DOHH2 (cell line): ENCODE results near the gene FAM78A.
"Not testable (repeated sequence)": the region's sequence is repeated elsewhere in the genome, so short reads cannot be mapped to it uniquely, and the experiment has no call there.

Experiments
- H3F3A ChIP-seq: fragments of 200-600 bp; sonication (generic), shearing (Covaris generic); 2 replicates; pipeline ENCODE4 v1.6.0; 2016; ENCODE audit warnings: antibody characterized with exemption, mild to moderate bottlenecking; ENCODE audit not compliant: control insufficient read depth, insufficient read depth
- H3K27ac ChIP-seq: fragments of 200-600 bp; sonication (generic); 2 replicates; pipeline ENCODE4 v1.5.1; 2014; ENCODE audit warnings: low read depth, mild to moderate bottlenecking, low read length, moderate library complexity
- H3K27me3 ChIP-seq: fragments of 200-600 bp; sonication (generic); 2 replicates; pipeline ENCODE4 v1.6.1; 2014; ENCODE audit warnings: mild to moderate bottlenecking, low read length, mixed read lengths; ENCODE audit not compliant: control insufficient read depth
- H3K36me3 ChIP-seq: fragments of 200-600 bp; sonication (generic); 2 replicates; pipeline ENCODE4 v1.6.1; 2014; ENCODE audit warnings: mild to moderate bottlenecking, low read length, moderate library complexity, mixed read lengths; ENCODE audit not compliant: control insufficient read depth
- H3K4me1 ChIP-seq: fragments of 200-600 bp; sonication (generic); 2 replicates; pipeline ENCODE4 v1.6.1; 2014; ENCODE audit warnings: mild to moderate bottlenecking, low read length, mixed read lengths; ENCODE audit not compliant: control insufficient read depth
- H3K4me2 ChIP-seq: fragments of 200-600 bp; sonication (generic); 2 replicates; pipeline ENCODE4 v1.6.0; 2014; ENCODE audit warnings: mild to moderate bottlenecking, low read length, moderate library complexity
- H3K4me3 ChIP-seq: fragments of 200-600 bp; sonication (generic); 2 replicates; pipeline ENCODE4 v1.5.1; 2014; ENCODE audit warnings: mild to moderate bottlenecking, low read length, mixed read lengths
- H3K79me2 ChIP-seq: fragments of 200-600 bp; sonication (generic); 2 replicates; pipeline ENCODE4 v1.6.1; 2014; ENCODE audit warnings: mild to moderate bottlenecking, low read length, mixed read lengths; ENCODE audit not compliant: control insufficient read depth
- H3K9me2 ChIP-seq: fragments of 200-600 bp; sonication (generic); replicated peaks from 2 replicates; pipeline ENCODE4 v1.6.1; 2014; ENCODE audit warnings: mild to moderate bottlenecking, low read length, mixed read lengths; ENCODE audit not compliant: control insufficient read depth
- H3K9me3 ChIP-seq: fragments of 200-600 bp; sonication (generic); 2 replicates; pipeline ENCODE4 v1.6.1; 2014; ENCODE audit warnings: antibody characterized with exemption, low read length, mixed read lengths; ENCODE audit not compliant: control insufficient read depth, insufficient read depth
- H4K20me1 ChIP-seq: fragments of 200-600 bp; sonication (generic); 2 replicates; pipeline ENCODE4 v1.6.0; 2014; ENCODE audit warnings: low read depth, mild to moderate bottlenecking, antibody characterized with exemption, low read length, moderate library complexity; ENCODE audit not compliant: control insufficient read depth, insufficient read depth
- CTCF ChIP-seq: fragments of 200-600 bp; sonication (generic); IDR thresholded peaks from one replicate; pipeline ENCODE4 v1.5.1; 2014; ENCODE audit warnings: antibody characterized with exemption, mild to moderate bottlenecking, low read depth, low read length; ENCODE audit not compliant: poor library complexity, severe bottlenecking
- EZH2phosphoT487 ChIP-seq: fragments of 200-600 bp; sonication (generic); IDR thresholded peaks from 2 replicates; pipeline ENCODE4 v1.6.1; 2017; ENCODE audit warnings: borderline replicate concordance, mild to moderate bottlenecking, antibody characterized with exemption, low read length, moderate library complexity, mixed read lengths

FAM78A gene

DNA sequence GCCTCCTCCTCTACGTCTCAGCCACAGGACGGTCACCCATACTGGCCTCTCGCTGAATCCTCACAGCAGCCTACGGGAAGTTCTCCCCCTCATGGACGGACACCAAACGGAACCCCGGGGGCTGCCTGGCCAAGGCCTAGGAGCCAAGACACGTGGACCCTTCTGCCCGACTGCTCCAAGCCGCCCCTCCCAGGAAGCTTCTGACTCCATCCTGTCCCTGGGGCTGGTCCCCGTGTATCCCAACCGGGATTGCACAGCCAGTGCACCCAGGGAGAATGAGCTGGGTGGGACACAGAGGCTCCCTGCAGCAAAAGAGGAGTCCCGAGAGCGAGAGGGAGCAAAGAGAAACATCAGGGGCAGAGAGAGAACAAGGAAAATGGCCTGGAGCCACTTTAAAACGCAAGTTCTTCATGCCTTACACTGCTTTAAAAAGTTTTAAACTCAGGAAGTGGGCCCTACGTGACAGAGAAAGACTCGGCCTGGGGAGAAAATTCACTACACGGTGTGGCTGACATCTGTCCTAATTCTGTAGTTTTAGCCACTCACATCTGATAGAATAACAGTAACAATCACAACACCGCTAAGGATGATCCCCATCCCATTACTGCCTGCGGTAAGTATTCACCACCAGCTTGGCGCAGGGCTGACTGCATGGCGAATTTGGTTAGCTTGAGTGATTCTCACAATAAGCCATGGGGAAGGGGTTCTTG is 3.0 kb downstream of the FAM78A start:
- H3K79me2 ChIP-seq, result peaks cover 81% of the 10 kb centered on the region
- no peaks in the 10 kb centered on the region for H3K9me2 ChIP-seq
- no peaks in the 10 kb centered on the region for H3K27me3 ChIP-seq
- H3K4me3 ChIP-seq, result peak overlapping the region; percentile 96
- TF ChIP-seq CTCF, result peak; percentile 32
- no peak for TF ChIP-seq EZH2phosphoT487
- H3F3A ChIP-seq, result peaks cover 17% of the 10 kb centered on the region
- H4K20me1 ChIP-seq, result no peaks in the 10 kb centered on the region
- peak overlapping the region; percentile 100 for H3K4me2 ChIP-seq
- H3K4me1 ChIP-seq, result peaks cover 60% of the 10 kb centered on the region
- peak overlapping the region; percentile 80 for H3K27ac ChIP-seq
- H3K36me3 ChIP-seq, result peaks cover 45% of the 10 kb centered on the region
- no peaks in the 10 kb centered on the region for H3K9me3 ChIP-seq

DNA sequence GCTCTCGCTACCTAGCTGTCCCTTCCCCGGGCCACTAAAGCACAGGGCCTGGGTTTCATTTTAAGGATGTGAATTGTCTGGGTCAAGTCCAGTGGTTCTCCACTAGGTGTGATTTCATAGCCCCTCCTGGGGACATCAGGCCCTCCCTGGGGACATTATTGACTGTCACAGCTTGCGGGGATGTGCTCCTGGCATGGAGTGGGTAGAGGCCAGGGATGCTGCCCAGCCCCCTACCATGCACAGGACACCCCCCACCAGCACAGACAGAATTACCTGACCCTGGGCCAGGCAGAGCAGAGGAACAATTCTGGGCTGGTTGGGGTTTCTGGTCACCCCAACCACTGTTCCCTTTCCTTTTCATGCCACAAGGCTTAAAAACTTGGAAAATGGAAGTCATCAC is 4.1 kb downstream of the FAM78A start:
- Histone ChIP-seq H3K27me3 (no peaks in the 10 kb centered on the region), H3K4me3 (peak overlapping the region; percentile 96), H3K27ac (peak overlapping the region; percentile 92), H3K36me3 (peaks cover 48% of the 10 kb centered on the region), H3K4me1 (peaks cover 66% of the 10 kb centered on the region), H3K9me2 (no peaks in the 10 kb centered on the region), H3K4me2 (peak overlapping the region; percentile 100), H4K20me1 (no peaks in the 10 kb centered on the region), H3K79me2 (peaks cover 92% of the 10 kb centered on the region), H3F3A (peaks cover 15% of the 10 kb centered on the region), H3K9me3 (no peaks in the 10 kb centered on the region)
- no peak for TF ChIP-seq CTCF
- TF ChIP-seq EZH2phosphoT487, result no peak

GRCh38 chr9:131271506-131271931 is 4.8 kb downstream of the FAM78A start:
- H4K20me1 ChIP-seq, result no peaks in the 10 kb centered on the region
- peaks cover 73% of the 10 kb centered on the region for H3K4me1 ChIP-seq
- H3K27ac ChIP-seq, result peak overlapping the region; percentile 92
- no peaks in the 10 kb centered on the region for H3K27me3 ChIP-seq
- H3K9me3 ChIP-seq, result no peaks in the 10 kb centered on the region
- peaks cover 55% of the 10 kb centered on the region for H3K36me3 ChIP-seq
- H3K79me2 ChIP-seq, result peaks cover 99% of the 10 kb centered on the region
- peak overlapping the region; percentile 100 for H3K4me2 ChIP-seq
- H3K9me2 ChIP-seq, result no peaks in the 10 kb centered on the region
- H3K4me3 ChIP-seq, result peak overlapping the region; percentile 96
- H3F3A ChIP-seq, result peaks cover 15% of the 10 kb centered on the region
- TF ChIP-seq CTCF (no peak), EZH2phosphoT487 (no peak)

- H4K20me1 ChIP-seq, H3K9me2 ChIP-seq, H3K9me3 ChIP-seq, H3K27me3 ChIP-seq: not testable (repeated sequence)
- H3K4me1 ChIP-seq, result peaks cover 79% of the 10 kb centered on the region
- H3K79me2 ChIP-seq, result peaks cover 99% of the 10 kb centered on the region
- H3F3A ChIP-seq, result peaks cover 15% of the 10 kb centered on the region
- H3K27ac ChIP-seq, result peak overlapping the region; percentile 92
- peak overlapping the region; percentile 100 for H3K4me2 ChIP-seq
- peaks cover 55% of the 10 kb centered on the region for H3K36me3 ChIP-seq
- peak overlapping the region; percentile 96 for H3K4me3 ChIP-seq
Observed at GRCh38 chr9:131271016-131271273, 5.4 kb downstream of the FAM78A start.
